ENCODE data around the gene SEMA4B.

- TF ChIP-seq, protein P1, sequence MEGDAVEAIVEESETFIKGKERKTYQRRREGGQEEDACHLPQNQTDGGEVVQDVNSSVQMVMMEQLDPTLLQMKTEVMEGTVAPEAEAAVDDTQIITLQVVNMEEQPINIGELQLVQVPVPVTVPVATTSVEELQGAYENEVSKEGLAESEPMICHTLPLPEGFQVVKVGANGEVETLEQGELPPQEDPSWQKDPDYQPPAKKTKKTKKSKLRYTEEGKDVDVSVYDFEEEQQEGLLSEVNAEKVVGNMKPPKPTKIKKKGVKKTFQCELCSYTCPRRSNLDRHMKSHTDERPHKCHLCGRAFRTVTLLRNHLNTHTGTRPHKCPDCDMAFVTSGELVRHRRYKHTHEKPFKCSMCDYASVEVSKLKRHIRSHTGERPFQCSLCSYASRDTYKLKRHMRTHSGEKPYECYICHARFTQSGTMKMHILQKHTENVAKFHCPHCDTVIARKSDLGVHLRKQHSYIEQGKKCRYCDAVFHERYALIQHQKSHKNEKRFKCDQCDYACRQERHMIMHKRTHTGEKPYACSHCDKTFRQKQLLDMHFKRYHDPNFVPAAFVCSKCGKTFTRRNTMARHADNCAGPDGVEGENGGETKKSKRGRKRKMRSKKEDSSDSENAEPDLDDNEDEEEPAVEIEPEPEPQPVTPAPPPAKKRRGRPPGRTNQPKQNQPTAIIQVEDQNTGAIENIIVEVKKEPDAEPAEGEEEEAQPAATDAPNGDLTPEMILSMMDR (IDR thresholded peaks at IDR 0.05 in 2 of 3, conservative IDR thresholded peaks at IDR 0.05 in 1 of 3; ENCODE audit: control insufficient read depth in 2 of 3, extremely low read depth in 1 of 3, insufficient read depth in 1 of 3, low read depth in 3 of 3, low read length in 3 of 3): no peak
- TF ChIP-seq POLR2AphosphoS5 (IDR thresholded peaks at IDR 0.05; ENCODE audit: low read length): no peak
- no peak for TF ChIP-seq JUND (IDR thresholded peaks at IDR 0.05; ENCODE audit: low read depth, low read length)
- TF ChIP-seq, protein P2, sequence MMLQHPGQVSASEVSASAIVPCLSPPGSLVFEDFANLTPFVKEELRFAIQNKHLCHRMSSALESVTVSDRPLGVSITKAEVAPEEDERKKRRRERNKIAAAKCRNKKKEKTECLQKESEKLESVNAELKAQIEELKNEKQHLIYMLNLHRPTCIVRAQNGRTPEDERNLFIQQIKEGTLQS (IDR thresholded peaks at IDR 0.05; ENCODE audit: borderline replicate concordance, extremely low read depth, low read depth, low read length): no peak
Measured at GRCh38 chr15:90264671-90265070, 63.5 kb downstream of the SEMA4B start.
